GM21529 (cell line): ENCODE measurements around the gene UBXN10.

ENCODE experiments used
- ATAC-seq: cut with Tn5 transposase; IDR thresholded peaks from one replicate; pipeline ENCODE4 v1.9.1; 2021; ENCODE audit not compliant: unreplicated experiment

Gene UBXN10

DNA sequence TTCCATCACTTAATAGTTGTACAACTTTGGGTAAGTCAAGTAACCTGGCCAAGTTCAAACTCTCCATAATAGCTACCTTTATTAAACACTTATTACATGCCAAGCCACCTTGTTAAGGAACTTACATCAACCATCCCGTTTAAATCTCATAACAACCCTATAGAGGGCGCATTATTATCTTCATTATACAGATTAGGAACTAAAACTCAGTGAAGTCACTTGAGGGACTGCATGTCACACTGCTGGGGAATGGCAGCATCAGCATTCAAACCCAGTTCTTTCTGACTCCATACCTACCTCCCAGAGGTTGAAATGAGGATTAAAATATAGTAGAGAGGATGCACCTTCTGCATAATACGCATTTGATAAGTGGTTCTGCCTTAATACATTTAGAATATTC, 47.5 kb downstream of the UBXN10 start:
- ATAC-seq, result no peak

DNA sequence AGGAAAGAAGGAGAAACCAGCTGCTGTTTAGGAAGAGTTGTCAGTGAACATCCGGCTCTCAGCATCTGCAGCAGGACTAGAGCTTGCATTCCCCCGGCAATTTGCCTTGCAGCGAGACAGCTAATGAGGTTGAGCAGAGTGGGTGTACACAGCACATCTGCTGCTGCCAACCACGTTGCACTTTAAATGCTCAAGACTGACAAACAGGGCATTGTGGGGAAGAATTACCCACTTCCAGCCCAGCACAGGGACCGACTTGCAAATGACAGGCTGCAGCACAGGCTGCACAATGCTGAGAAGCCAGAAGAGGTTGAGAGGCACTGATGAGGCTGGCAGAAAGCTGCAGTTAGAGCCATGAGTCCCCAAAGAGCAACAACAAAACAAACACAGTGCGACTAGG, 48.0 kb downstream of the UBXN10 start:
- ATAC-seq, result no peak

DNA sequence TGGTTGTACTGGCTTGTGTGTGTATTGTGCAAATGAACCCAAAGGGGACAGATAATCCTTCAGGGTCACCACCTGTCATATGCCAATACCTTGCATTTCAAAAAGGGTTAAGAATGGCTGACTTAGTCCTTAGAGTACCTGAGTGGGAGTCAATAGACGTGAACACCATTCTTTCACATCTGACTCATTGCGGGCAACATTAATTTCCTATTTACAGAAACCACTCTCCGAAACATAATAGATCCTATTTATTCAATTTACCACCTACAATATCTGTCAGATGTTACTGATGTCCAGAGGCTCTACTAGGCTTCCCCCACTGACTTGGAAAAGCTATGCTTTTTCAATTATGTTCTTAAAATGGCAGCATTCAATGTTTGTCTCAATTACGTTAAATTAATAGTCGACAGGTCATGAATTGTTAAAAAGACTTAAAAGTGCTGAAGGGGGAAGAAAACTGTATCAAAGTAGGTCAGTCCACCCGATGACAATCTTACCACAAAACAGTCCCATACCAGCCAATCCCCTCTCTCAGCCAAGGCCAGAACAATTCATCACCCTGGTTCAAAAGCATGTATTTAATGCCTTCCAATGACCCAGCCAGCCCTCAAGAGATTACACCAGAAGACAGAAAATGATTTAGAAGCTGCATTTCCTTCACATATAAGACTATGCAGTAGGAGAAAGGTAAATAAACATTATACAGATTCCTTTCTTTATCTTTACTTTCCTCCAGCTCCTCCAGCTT, 49.1 kb downstream of the UBXN10 start:
- ATAC-seq, result no peak

DNA sequence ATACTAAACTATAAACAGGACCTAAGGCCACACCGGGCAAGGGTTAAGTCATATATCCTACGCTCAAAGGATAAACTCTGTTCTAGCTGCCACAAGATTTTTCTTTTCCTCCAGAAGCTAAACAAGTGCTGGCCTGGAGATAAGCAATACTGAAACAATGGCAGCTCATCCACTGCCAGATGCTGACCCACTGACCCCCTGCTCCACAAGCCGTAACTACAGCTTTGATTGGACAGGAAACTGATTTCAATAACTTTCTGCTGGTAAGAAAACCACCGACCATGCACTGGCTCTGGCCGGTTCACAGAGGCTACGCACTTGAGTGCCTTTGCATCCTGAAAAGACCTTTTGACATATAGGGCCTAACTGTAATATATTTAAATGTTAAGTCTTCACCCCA, 51.8 kb downstream of the UBXN10 start:
- ATAC-seq, result no peak

DNA sequence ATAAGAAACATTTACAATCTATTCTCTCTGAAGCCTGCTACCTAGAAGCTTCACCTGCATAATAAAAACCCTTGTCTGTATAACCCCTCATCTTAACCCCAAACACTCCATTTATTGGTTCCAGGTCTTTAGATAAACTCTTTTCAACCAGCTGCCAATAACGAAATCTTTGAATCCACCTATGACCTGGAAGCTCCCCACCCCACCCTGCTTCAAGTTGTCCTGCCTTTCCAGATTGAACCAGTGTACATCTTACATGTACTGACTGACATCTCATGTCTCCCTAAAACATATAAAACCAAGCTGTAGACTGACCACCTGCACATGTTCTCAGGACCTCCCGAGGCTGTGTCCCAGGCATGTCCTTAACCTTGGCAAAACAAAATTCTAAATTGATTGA, 54.1 kb downstream of the UBXN10 start:
- no peak for ATAC-seq

DNA sequence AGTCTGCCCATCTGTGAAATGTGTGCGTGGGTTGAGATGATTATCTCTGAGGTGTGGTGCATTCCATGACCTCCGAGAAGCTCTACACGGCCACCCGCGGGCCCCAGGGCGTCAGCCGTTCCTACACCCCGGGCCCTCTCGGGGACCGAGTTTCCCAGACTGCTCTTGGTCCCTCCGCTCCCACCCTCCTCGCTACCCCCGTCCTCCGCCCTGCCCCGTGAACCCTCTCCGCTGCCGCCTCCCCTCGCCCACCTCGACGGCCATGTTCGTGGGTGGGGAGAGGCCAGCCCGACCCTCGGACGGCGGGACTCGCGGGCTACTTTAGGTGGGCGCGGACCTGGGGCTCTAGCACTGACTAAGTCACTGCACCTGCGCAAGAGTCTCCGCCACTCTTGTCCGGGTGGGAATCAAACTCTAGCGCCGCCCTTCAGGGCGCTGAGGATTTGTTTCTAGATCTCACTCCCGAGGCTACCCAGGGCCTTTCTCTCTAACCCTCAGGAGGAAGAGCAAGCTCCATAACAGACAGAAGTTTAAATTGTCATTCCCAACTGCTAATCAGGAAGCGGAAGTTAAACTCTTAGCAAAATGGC, 57.1 kb downstream of the UBXN10 start:
- no peak for ATAC-seq
